GM23338 (cell line): ENCODE data around the gene ATP2A3. TPM values are rescaled to one million over a fixed set of nuclear protein-coding genes. Genes with fewer than 3 reads are reported as not detected.
A peak's percentile ranks its signal among the peaks of the same experiment; 100 is the strongest.

Source experiments
- ATAC-seq: fragments of 200-7000 bp; cut with Tn5 transposase; 3 replicates; pipeline ENCODE4 v1.9.1; 2020
- DNase-seq: peaks from one replicate; pipeline ENCODE4 v3.0.0-alpha.2; 2015; ENCODE audit warnings: low spot score
- H2AFZ ChIP-seq: fragments of 200-600 bp; sonication (generic); 2 replicates; pipeline ENCODE4 v1.8.0; 2016; ENCODE audit warnings: antibody characterized with exemption, mild to moderate bottlenecking, moderate library complexity
- H3F3A ChIP-seq: fragments of 200-600 bp; sonication (generic); replicated peaks from 2 replicates; pipeline ENCODE4 v1.8.0; 2017; ENCODE audit warnings: antibody characterized with exemption, mixed run types, low read depth
- H3K27ac ChIP-seq: fragments of 200-600 bp; sonication (generic); 2 replicates; pipeline ENCODE4 v1.6.1; 2016; ENCODE audit warnings: low read depth
- H3K27me3 ChIP-seq: fragments of 200-600 bp; sonication (generic); 2 replicates; pipeline ENCODE4 v1.8.0; 2016; ENCODE audit warnings: mild to moderate bottlenecking, mixed run types, moderate library complexity; ENCODE audit not compliant: insufficient read depth
- H3K36me3 ChIP-seq: fragments of 200-600 bp; sonication (generic); 2 replicates; pipeline ENCODE4 v1.8.0; 2016; ENCODE audit warnings: mild to moderate bottlenecking; ENCODE audit not compliant: insufficient read depth
- H3K4me1 ChIP-seq: fragments of 200-600 bp; sonication (generic); 2 replicates; pipeline ENCODE4 v1.8.0; 2016; ENCODE audit warnings: mild to moderate bottlenecking, moderate library complexity; ENCODE audit not compliant: insufficient read depth
- H3K4me2 ChIP-seq: fragments of 200-600 bp; sonication (generic); 2 replicates; pipeline ENCODE4 v1.7.1; 2017; ENCODE audit warnings: mixed run types
- H3K4me3 ChIP-seq: fragments of 200-600 bp; sonication (generic); 2 replicates; pipeline ENCODE4 v1.6.1; 2016; ENCODE audit warnings: mixed run types
- H3K79me2 ChIP-seq: fragments of 200-600 bp; sonication (generic); replicated peaks from 2 replicates; pipeline ENCODE4 v1.8.0; 2017; ENCODE audit warnings: mild to moderate bottlenecking; ENCODE audit not compliant: insufficient read depth
- H3K9me2 ChIP-seq: fragments of 200-600 bp; sonication (generic); 2 replicates; pipeline ENCODE4 v1.8.0; 2017; ENCODE audit not compliant: insufficient read depth
- H4K20me1 ChIP-seq: fragments of 200-600 bp; sonication (generic); replicated peaks from 2 replicates; pipeline ENCODE4 v1.8.0; 2017; ENCODE audit warnings: mild to moderate bottlenecking; ENCODE audit not compliant: insufficient read depth
- H3K27ac Mint-ChIP-seq: 2 replicates; pipeline ENCODE4 v1.8.0; 2020; ENCODE audit warnings: inconsistent platforms, mild to moderate bottlenecking, moderate library complexity, mixed read lengths
- H3K27me3 Mint-ChIP-seq: 3 replicates; pipeline ENCODE4 v1.8.0; 2022; ENCODE audit warnings: low read depth, mild to moderate bottlenecking, moderate library complexity, mixed read lengths, inconsistent platforms; ENCODE audit not compliant: insufficient read depth, poor library complexity
- H3K36me3 Mint-ChIP-seq: 3 replicates; pipeline ENCODE4 v1.8.0; 2021; ENCODE audit warnings: low read depth, mild to moderate bottlenecking, inconsistent platforms, moderate library complexity, mixed read lengths
- H3K4me1 Mint-ChIP-seq: 3 replicates; pipeline ENCODE4 v1.8.0; 2020; ENCODE audit warnings: mild to moderate bottlenecking, inconsistent platforms, mixed read lengths
- H3K4me3 Mint-ChIP-seq: 3 replicates; pipeline ENCODE4 v1.8.0; 2021; ENCODE audit warnings: moderate library complexity, mild to moderate bottlenecking, inconsistent platforms, mixed read lengths
- H3K9me3 Mint-ChIP-seq: 3 replicates; pipeline ENCODE4 v1.8.0; 2020; ENCODE audit warnings: moderate library complexity, mild to moderate bottlenecking, inconsistent platforms, mixed read lengths
- CREB1 ChIP-seq: fragments of 250-450 bp; sonication (Bioruptor Pico); IDR thresholded peaks from 2 replicates; pipeline ENCODE4 v1.5.0; 2020; ENCODE audit warnings: low read depth, mild to moderate bottlenecking, moderate library complexity
- CTCF ChIP-seq, 2 experiments: fragments of 200-600 bp in 1 of 2; sonication (generic) in 1 of 2; conservative IDR thresholded peaks; 2 replicates each; pipeline versions ENCODE4 v1.5.1 to v1.6.1; 2016 to 2017; ENCODE audit warnings: antibody characterized with exemption in 2 of 2, low read depth in 2 of 2, mild to moderate bottlenecking in 2 of 2, moderate library complexity in 1 of 2
- ETS1 ChIP-seq: IDR thresholded peaks from 2 replicates; pipeline ENCODE4 v1.6.1; 2016; ENCODE audit warnings: antibody characterized with exemption
- EZH2 ChIP-seq: fragments of 200-600 bp; sonication (generic); IDR thresholded peaks from one replicate; pipeline ENCODE4 v1.8.0; 2017; ENCODE audit warnings: antibody characterized with exemption, mild to moderate bottlenecking, low read depth; ENCODE audit not compliant: unreplicated experiment
- EZH2phosphoT487 ChIP-seq: fragments of 200-600 bp; sonication (generic); IDR thresholded peaks from one replicate; pipeline ENCODE4 v1.8.1; 2018; ENCODE audit warnings: antibody characterized with exemption; ENCODE audit not compliant: unreplicated experiment
- JUNB ChIP-seq: IDR thresholded peaks from one replicate; pipeline ENCODE4 v1.6.1; 2016; ENCODE audit warnings: antibody characterized with exemption; ENCODE audit not compliant: unreplicated experiment
- NANOG ChIP-seq: IDR thresholded peaks from 2 replicates; pipeline ENCODE4 v1.6.1; 2016; ENCODE audit warnings: antibody characterized with exemption, borderline replicate concordance
- POLR2AphosphoS5 ChIP-seq: IDR thresholded peaks from 2 replicates; pipeline ENCODE4 v1.6.1; 2016; ENCODE audit warnings: antibody characterized with exemption, low read depth
- REST ChIP-seq: IDR thresholded peaks from one replicate; pipeline ENCODE4 v1.6.1; 2018; ENCODE audit warnings: antibody characterized with exemption; ENCODE audit not compliant: unreplicated experiment
- STAT1 ChIP-seq: IDR thresholded peaks from one replicate; pipeline ENCODE4 v1.6.1; 2016; ENCODE audit warnings: antibody characterized with exemption; ENCODE audit not compliant: unreplicated experiment
- ZNF114 ChIP-seq: fragments of 250-450 bp; sonication (Bioruptor Pico); IDR thresholded peaks from 2 replicates; pipeline ENCODE4 v1.5.0; 2020; ENCODE audit warnings: mild to moderate bottlenecking, moderate library complexity
- ZNF331 ChIP-seq: fragments of 250-450 bp; sonication (Bioruptor Pico); IDR thresholded peaks from 2 replicates; pipeline ENCODE4 v1.5.0; 2020; ENCODE audit warnings: low read depth, mild to moderate bottlenecking, moderate library complexity
- ZNF462 ChIP-seq: fragments of 250-450 bp; sonication (Bioruptor Pico); IDR thresholded peaks from 2 replicates; pipeline ENCODE4 v1.5.0; 2020; ENCODE audit warnings: mild to moderate bottlenecking, moderate library complexity
- polyA plus RNA-seq: library from polyadenylated mRNA; unstranded; fragments of >200 nt; fragmentation: Nextera tagmentation; extraction: Ambion mirVana; gene quantifications from 2 replicates; pipeline ENCODE4 v1.2.1, GENCODE V29; 2016
- total RNA-seq: library from RNA; depleted of rRNA; stranded (reverse); fragments of >200 nt; shearing (Covaris generic); gene quantifications from 2 replicates; pipeline ENCODE4 v1.2.3, GENCODE V29; 2014

ATP2A3 gene
- total and polyA plus RNA-seq, 2 experiments from 2014 or later = 9.6 to 35.2 TPM

GRCh38 chr17:3879591-3880417 is 84.4 kb downstream of the ATP2A3 start:
- no peak overlapping the region for H3K4me3 Mint-ChIP-seq
- no peak overlapping the region for H3K27ac ChIP-seq

More at GRCh38 chr17:3879591-3880417, 84.4 kb downstream of the ATP2A3 start:
- TF ChIP-seq REST = no peak
- TF ChIP-seq JUNB = no peak
- TF ChIP-seq STAT1 = no peak
- TF ChIP-seq ZNF331 (CRISPR knock-in tag) = no peak
- TF ChIP-seq NANOG = no peak
- no peak for TF ChIP-seq CTCF (conservative IDR thresholded peaks at IDR 0.05; ENCODE audit: low read depth in 2 of 2)
- no peak for TF ChIP-seq ETS1
- TF ChIP-seq EZH2 = no peak
- no peak for TF ChIP-seq POLR2AphosphoS5
- no peak for TF ChIP-seq CREB1
- TF ChIP-seq EZH2phosphoT487 = no peak
- TF ChIP-seq ZNF114 (CRISPR knock-in tag) = no peak
- TF ChIP-seq ZNF462 (CRISPR knock-in tag) = no peak
- Mint-ChIP-seq H3K27me3 (peaks cover 10% of the 10 kb centered on the region), H3K9me3 (no peaks in the 10 kb centered on the region), H3K36me3 (peaks cover 18% of the 10 kb centered on the region), H3K4me1 (no peaks in the 10 kb centered on the region; the same call in 2 of the 3 replicates), H3K27ac (peak overlapping the region; percentile 69; the same call in 1 of the 2 replicates)
- 0 out of 2 replicates have a peak, but pooled peaks cover 3% of the 10 kb centered on the region for H3K36me3 ChIP-seq
- DNase-seq (no peak), ATAC-seq (peak; percentile 80)
- H3K9me2 ChIP-seq = no peaks in the 10 kb centered on the region
- H3K4me3 ChIP-seq = no peak overlapping the region
- no peaks in the 10 kb centered on the region for H3K79me2 ChIP-seq
- H3K27me3 ChIP-seq = no peaks in the 10 kb centered on the region
- no peak overlapping the region for H2AFZ ChIP-seq
- H3F3A ChIP-seq = no peaks in the 10 kb centered on the region
- H3K4me2 ChIP-seq = no peak overlapping the region
- no peaks in the 10 kb centered on the region for H3K4me1 ChIP-seq
- H4K20me1 ChIP-seq = no peaks in the 10 kb centered on the region; the same call in 1 of the 2 replicates
